GM19395 (cell line): ENCODE measurements around the gene PSMA6.
A peak's percentile ranks its signal among the peaks of the same experiment; 100 is the strongest.
"Not testable (repeated sequence)": the region's sequence is repeated elsewhere in the genome, so short reads cannot be mapped to it uniquely, and the experiment has no call there.

ENCODE experiments used
- ATAC-seq: cut with Tn5 transposase; IDR thresholded peaks from one replicate; pipeline ENCODE4 v1.9.1; 2021; ENCODE audit warnings: mild to moderate bottlenecking, moderate library complexity; ENCODE audit not compliant: unreplicated experiment

The PSMA6 gene

GRCh38 chr14:35292051-35292769 lies at the start of gene PSMA6:
TSS of gene PSMA6 (plus strand) at chr14:35292382. CDS start at chr14:35292477, 95 bp downstream.
- peak; percentile 86 for ATAC-seq

GRCh38 chr14:35242599-35243311 lies 49.4 kb upstream of the PSMA6 start:
- ATAC-seq = no peak

GRCh38 chr14:35243956-35244355 lies 48.2 kb upstream of the PSMA6 start:
- ATAC-seq = no peak

- ATAC-seq = no peak
These were observed 47.6 kb upstream of the PSMA6 start for GRCh38 chr14:35244542-35244941.

GRCh38 chr14:35245051-35245450 lies 47.1 kb upstream of the PSMA6 start:
- no peak for ATAC-seq

- peak; percentile 53 for ATAC-seq
These were observed 44.3 kb upstream of the PSMA6 start for GRCh38 chr14:35247777-35248475.

- peak; percentile 62 for ATAC-seq
These were observed 43.8 kb upstream of the PSMA6 start for GRCh38 chr14:35248476-35248788.

- no peak for ATAC-seq
These were observed 41.9 kb upstream of the PSMA6 start for GRCh38 chr14:35250319-35250718.

GRCh38 chr14:35252451-35252868 lies 39.7 kb upstream of the PSMA6 start:
- ATAC-seq = no peak

GRCh38 chr14:35253056-35253455 lies 39.1 kb upstream of the PSMA6 start:
- ATAC-seq = not testable (repeated sequence)

- not testable (repeated sequence) for ATAC-seq
These were observed 38.1 kb upstream of the PSMA6 start for GRCh38 chr14:35254034-35254622.

- no peak for ATAC-seq
These were observed 37.4 kb upstream of the PSMA6 start for GRCh38 chr14:35254736-35255135.

- no peak for ATAC-seq
These were observed 36.5 kb upstream of the PSMA6 start for GRCh38 chr14:35255711-35256110.

GRCh38 chr14:35257809-35258208 lies 34.4 kb upstream of the PSMA6 start:
- ATAC-seq = no peak

- ATAC-seq = no peak
These were observed 33.8 kb upstream of the PSMA6 start for GRCh38 chr14:35258420-35258819.

- ATAC-seq = no peak
These were observed 30.4 kb upstream of the PSMA6 start for GRCh38 chr14:35261774-35262173.

GRCh38 chr14:35262436-35262835 lies 29.7 kb upstream of the PSMA6 start:
- ATAC-seq = no peak

- ATAC-seq = no peak
These were observed 23.2 kb upstream of the PSMA6 start for GRCh38 chr14:35268946-35269345.

GRCh38 chr14:35274805-35275204 lies 17.4 kb upstream of the PSMA6 start:
- no peak for ATAC-seq

- no peak for ATAC-seq
These were observed 15.0 kb upstream of the PSMA6 start for GRCh38 chr14:35277179-35277578.

GRCh38 chr14:35279369-35279768 lies 12.8 kb upstream of the PSMA6 start:
- no peak for ATAC-seq

GRCh38 chr14:35281341-35281740 lies 10.8 kb upstream of the PSMA6 start:
- no peak for ATAC-seq
